ENCODE data around the gene KLF16. TPM values are rescaled to one million over a fixed set of nuclear protein-coding genes. Genes with fewer than 3 reads are reported as not detected.
"Not testable (repeated sequence)": the region's sequence is repeated elsewhere in the genome, so short reads cannot be mapped to it uniquely, and the experiment has no call there.

KLF16 gene
- total RNA-seq, 4 donors from 2014 or later, result 4.6 to 8.4 (median 7.0) TPM

DNA sequence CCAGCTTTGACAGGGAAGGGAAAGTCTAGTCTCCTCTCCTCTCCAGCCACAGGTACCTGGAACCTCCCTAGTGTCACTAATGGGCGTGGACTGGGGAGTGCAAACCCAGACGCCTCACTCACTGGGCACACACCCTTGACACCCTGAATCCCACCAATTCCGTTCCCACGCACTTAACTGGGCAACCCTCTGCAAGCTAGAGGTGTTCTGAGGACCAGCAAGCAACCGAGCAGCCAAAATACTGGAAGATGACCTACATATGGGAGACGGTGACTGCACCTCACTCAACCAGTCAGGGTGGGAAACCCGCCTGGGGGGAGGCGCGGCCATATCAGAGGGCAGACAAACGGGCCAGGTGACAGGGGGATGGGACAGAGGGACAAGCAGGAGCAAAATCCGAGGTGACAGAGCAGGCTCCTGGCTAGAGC lies 20.9 kb upstream of the KLF16 start:
- Histone ChIP-seq H3K4me3 (peak overlapping the region; percentile 58 to 88 (median 76)), H3K27ac (peak overlapping the region; percentile 64 to 89 (median 84)), H3K9me3 (no peaks in the 10 kb centered on the region), H3K4me1 (peaks cover 0 to 60% (median 36%) of the 10 kb centered on the region in 4 donors), H3K27me3 (no peaks in the 10 kb centered on the region), H3K36me3 (peaks cover 0 to 11% (median 0%) of the 10 kb centered on the region in 3 donors)
- DNase-seq (ENCODE audit: low spot score in 2 of 2), result no peak
- WGBS, 2 donors, result 2 to 7% methylated on average over 11 of the region's 11 CpGs
- TF ChIP-seq POLR2A (IDR thresholded peaks at IDR 0.05) (no peak), EP300 (IDR thresholded peaks at IDR 0.05) (no peak), CTCF (IDR thresholded peaks at IDR 0.05) (no peak)

GRCh38 chr19:1883784-1884183 lies 20.4 kb upstream of the KLF16 start:
- TF ChIP-seq CTCF (IDR thresholded peaks at IDR 0.05), result no peak
- TF ChIP-seq POLR2A (IDR thresholded peaks at IDR 0.05), result no peak
- no peak for TF ChIP-seq EP300 (IDR thresholded peaks at IDR 0.05)
- peak overlapping the region; percentile 64 to 89 (median 84) for H3K27ac ChIP-seq
- 23 to 25% methylated on average over 8 of the region's 8 CpGs for WGBS, 2 donors
- H3K27me3 ChIP-seq, result no peaks in the 10 kb centered on the region
- peaks cover 0 to 60% (median 36%) of the 10 kb centered on the region in 4 donors for H3K4me1 ChIP-seq
- H3K36me3 ChIP-seq, result peaks cover 0 to 14% (median 0%) of the 10 kb centered on the region in 3 donors
- peak overlapping the region; percentile 58 to 88 (median 76) for H3K4me3 ChIP-seq
- no peak for DNase-seq (ENCODE audit: low spot score in 2 of 2)
- no peaks in the 10 kb centered on the region for H3K9me3 ChIP-seq

DNA sequence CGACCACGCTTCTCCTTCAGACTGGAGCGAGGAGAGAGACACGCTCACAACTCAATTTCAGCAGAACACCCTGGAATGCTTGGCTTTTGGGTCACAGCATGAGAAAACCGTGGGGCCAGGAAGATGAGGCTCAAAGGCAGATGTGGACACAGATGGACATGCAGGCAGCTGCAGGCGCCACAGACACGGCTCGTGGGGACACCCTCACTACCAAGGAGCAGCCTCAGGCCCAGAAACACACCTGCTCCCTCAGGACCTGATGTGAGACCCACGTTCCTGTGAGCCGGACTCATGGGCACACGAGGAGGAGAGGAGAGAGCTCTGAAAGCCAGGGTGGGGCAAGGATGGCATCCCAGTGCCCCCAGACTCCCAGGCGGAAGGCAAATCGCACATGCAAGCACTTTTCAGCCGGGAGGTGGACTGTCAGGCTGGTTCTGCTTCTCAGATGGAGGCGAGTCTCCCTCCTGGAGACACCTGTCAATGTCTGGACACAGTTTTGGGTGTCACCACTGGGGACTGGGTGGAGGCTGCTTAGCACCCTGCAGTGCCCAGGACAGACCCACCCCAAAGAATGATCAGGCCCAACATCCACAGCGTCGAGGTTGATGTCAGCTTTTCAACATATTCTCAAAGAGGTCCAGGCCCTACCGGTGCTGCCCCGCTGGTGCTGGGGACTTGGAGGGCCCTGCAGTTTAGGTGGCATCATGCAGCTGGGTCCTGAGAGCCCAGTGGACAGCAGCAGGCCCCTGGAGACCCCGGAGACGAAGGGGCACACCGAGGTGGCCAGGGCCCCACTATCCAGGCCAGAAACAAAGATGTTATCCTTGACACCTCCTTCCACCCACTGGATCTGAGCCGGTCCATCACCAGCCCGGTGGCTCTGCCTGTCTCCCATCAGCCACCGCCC lies 19.7 kb upstream of the KLF16 start:
- Histone ChIP-seq H3K27ac (peak overlapping the region; percentile 14 to 89 (median 84)), H3K9me3 (no peaks in the 10 kb centered on the region), H3K27me3 (no peaks in the 10 kb centered on the region), H3K36me3 (peaks cover 0 to 19% (median 0%) of the 10 kb centered on the region in 3 donors), H3K4me3 (peak overlapping the region in 2 of 4 donors; percentile 66 to 88), H3K4me1 (peaks cover 0 to 63% (median 36%) of the 10 kb centered on the region in 4 donors)
- WGBS, 2 donors, result 50 to 56% methylated on average over 22 to 25 of the region's 25 CpGs
- DNase-seq (ENCODE audit: low spot score in 2 of 2), result no peak
- no peak for TF ChIP-seq CTCF (IDR thresholded peaks at IDR 0.05)
- TF ChIP-seq EP300 (IDR thresholded peaks at IDR 0.05), result no peak

DNA sequence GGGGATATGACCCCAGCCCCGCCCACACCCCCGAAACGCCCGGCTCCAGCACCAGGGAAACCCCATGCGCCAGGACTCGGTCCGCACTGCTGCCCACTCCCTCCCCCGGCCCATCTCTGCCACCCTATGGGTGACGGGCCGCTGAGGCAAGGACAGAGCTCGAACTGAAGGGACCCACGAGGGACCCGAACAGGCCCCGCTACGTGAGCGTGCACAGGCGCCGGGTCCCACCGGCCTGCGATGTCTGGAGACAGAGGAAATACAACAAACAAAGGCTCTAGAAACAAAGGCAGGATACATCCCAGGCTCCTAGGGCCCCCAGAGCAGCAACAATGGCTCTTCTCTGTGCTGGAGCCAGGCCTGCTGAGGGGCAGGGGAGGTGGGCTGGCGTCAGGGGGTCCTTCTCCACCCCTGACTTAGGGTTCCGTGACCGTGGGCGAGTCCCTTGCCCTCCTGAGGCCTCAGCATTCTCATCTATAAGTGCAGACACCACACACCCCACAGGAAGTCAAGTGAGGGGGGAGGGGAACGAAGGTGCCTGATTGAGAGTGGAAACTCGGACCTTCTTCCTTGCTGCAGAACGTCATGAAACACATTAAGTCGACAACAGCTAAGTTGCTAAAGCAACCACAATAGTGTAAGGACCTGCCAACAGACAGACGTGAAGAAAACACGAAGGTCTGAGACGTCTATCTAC lies 18.9 kb upstream of the KLF16 start:
- no peaks in the 10 kb centered on the region for H3K9me3 ChIP-seq
- H3K27ac ChIP-seq, result peak overlapping the region; percentile 14 to 89 (median 84)
- no peak for TF ChIP-seq CTCF (IDR thresholded peaks at IDR 0.05)
- no peak for TF ChIP-seq POLR2A (IDR thresholded peaks at IDR 0.05)
- TF ChIP-seq EP300 (IDR thresholded peaks at IDR 0.05), result no peak
- 26 to 60% methylated on average over 23 to 30 of the region's 31 CpGs for WGBS, 2 donors
- peaks cover 0 to 64% (median 36%) of the 10 kb centered on the region in 4 donors for H3K4me1 ChIP-seq
- H3K27me3 ChIP-seq, result no peaks in the 10 kb centered on the region
- H3K4me3 ChIP-seq, result peak overlapping the region; percentile 4 to 66 (median 20)
- H3K36me3 ChIP-seq, result peaks cover 0 to 19% (median 0%) of the 10 kb centered on the region in 3 donors
- no peak for DNase-seq (ENCODE audit: low spot score in 2 of 2)

DNA sequence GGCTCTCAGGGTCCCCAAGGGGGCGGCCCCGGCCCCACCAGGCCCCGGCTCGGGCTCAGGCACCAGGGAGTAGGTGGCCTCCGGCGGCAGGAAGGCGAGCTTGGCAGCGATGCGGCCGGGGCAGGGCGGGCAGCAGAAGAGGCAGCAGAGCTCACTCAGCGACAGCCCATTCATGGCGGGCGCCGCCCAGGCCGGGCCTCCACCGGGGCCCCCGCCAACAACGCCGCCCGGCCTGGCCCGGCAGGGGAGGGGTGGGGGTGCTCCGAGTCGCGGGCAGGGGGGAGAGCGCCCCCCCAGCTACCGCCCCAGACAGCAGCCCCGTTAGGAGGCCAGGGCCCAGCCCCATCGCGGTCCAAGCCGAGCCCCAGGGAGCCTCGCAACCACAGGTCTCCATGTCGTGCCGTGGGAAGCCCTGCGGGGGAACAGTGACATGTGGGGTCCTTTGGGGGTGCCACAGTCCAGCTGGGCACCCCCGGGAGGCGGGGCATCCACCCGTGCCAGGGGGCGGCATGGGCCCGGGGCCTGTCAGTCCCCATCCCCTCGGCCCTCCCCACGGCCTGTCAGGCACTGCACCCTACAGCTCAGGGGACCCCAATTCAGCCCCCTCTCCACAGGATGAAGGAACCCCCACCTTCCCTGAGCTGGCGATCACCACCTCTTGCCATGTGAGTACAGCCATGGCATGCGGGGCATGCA lies 18.2 kb upstream of the KLF16 start:
- peak overlapping the region; percentile 14 to 89 (median 84) for H3K27ac ChIP-seq
- H3K4me3 ChIP-seq, result peak overlapping the region; percentile 4 to 66 (median 20)
- H3K36me3 ChIP-seq, result peaks cover 0 to 19% (median 0%) of the 10 kb centered on the region in 3 donors
- peaks cover 0 to 67% (median 38%) of the 10 kb centered on the region in 4 donors for H3K4me1 ChIP-seq
- H3K9me3 ChIP-seq; H3K27me3 ChIP-seq; DNase-seq (ENCODE audit: low spot score in 2 of 2): not testable (repeated sequence)
- WGBS, 2 donors, result 33% methylated on average over 16 of the region's 44 CpGs; no CpG with 5 or more reads in 1 of the 2 donors

Measured in tibial nerve (tissue), 4 donors.